HFF-Myc (cell line): Measurements from ENCODE around the gene CC2D2B.
"Not testable (repeated sequence)": the region's sequence is repeated elsewhere in the genome, so short reads cannot be mapped to it uniquely, and the experiment has no call there.

Experiments used
- DNase-seq: peaks from one replicate; pipeline ENCODE4 v3.0.0-alpha.2; 2011; ENCODE audit warnings: low read depth; ENCODE audit errors: extremely low read depth
- H3K4me3 ChIP-seq: replicated peaks from 2 replicates; pipeline ENCODE4 v1.5.1; 2011; ENCODE audit warnings: low read depth, mild to moderate bottlenecking, control low read depth, low read length
- TF ChIP-seq, protein P1 (sequence below): IDR thresholded peaks from 2 replicates; pipeline ENCODE4 v1.5.1; 2012; ENCODE audit warnings: mild to moderate bottlenecking, low read depth, low read length, control low read depth; ENCODE audit errors: missing control alignments

CC2D2B gene

DNA sequence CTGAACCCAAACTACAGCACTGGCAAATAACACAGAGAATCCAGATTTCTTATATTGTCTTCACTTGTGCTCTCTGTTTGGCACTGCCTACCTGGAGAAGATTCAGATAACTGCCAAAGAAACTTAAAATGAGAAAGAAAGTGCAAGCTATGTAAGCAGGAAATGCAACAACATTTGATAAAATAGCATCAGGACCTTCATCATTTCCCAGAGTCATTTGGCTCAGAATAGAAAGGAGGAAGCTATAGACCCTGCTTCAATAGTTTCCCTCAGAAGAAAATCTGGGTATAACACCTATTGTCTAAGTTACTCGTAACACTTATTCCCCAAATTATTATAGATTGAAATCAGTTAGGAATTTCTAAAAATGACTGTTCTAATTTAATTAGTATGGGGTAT, 56.2 kb downstream of the CC2D2B start:
- TF ChIP-seq, protein P1, sequence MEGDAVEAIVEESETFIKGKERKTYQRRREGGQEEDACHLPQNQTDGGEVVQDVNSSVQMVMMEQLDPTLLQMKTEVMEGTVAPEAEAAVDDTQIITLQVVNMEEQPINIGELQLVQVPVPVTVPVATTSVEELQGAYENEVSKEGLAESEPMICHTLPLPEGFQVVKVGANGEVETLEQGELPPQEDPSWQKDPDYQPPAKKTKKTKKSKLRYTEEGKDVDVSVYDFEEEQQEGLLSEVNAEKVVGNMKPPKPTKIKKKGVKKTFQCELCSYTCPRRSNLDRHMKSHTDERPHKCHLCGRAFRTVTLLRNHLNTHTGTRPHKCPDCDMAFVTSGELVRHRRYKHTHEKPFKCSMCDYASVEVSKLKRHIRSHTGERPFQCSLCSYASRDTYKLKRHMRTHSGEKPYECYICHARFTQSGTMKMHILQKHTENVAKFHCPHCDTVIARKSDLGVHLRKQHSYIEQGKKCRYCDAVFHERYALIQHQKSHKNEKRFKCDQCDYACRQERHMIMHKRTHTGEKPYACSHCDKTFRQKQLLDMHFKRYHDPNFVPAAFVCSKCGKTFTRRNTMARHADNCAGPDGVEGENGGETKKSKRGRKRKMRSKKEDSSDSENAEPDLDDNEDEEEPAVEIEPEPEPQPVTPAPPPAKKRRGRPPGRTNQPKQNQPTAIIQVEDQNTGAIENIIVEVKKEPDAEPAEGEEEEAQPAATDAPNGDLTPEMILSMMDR: no peak
- H3K4me3 ChIP-seq: no peak overlapping the region
- DNase-seq: no peak

GRCh38 chr10:95964756-95965155, 57.0 kb downstream of the CC2D2B start:
- DNase-seq: no peak
- TF ChIP-seq, protein P1: no peak

GRCh38 chr10:95976362-95977229, 68.8 kb downstream of the CC2D2B start:
- no peak for DNase-seq
- TF ChIP-seq, protein P1: no peak
- H3K4me3 ChIP-seq: no peak overlapping the region

More at GRCh38 chr10:95964756-95965155, 57.0 kb downstream of the CC2D2B start:
- H3K4me3 ChIP-seq: no peak overlapping the region

GRCh38 chr10:95982200-95982599, 74.4 kb downstream of the CC2D2B start:
- H3K4me3 ChIP-seq: no peak overlapping the region
- TF ChIP-seq, protein P1: no peak
- DNase-seq: no peak

- no peak for DNase-seq
- no peak overlapping the region for H3K4me3 ChIP-seq
- TF ChIP-seq, protein P1: no peak
Observed at GRCh38 chr10:95987685-95988426, 80.1 kb downstream of the CC2D2B start.

- TF ChIP-seq, protein P1: no peak
- DNase-seq: no peak
- no peak overlapping the region for H3K4me3 ChIP-seq
Observed at GRCh38 chr10:95988702-95989101, 80.9 kb downstream of the CC2D2B start.

DNA sequence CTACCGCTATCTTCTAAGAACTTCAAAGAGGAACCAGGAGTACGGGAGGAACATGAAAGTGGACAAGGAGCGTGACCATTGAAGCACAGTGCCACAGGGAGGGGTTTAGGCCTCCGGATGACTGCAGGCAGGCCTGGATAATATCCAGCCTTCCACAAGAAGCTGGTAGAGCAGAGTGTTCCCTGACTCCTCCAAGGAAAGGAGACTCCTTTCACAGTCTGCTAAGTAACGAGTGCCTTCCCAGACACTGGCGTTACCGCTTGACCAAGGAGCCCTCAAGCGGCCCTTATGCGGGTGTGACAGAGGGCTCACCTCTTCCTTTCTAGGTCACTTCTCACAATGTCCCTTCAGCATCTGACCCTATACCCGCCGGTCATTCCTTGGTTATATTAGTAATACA, 86.6 kb downstream of the CC2D2B start:
- not testable (repeated sequence) for H3K4me3 ChIP-seq, DNase-seq
